Epithelial cell of proximal tubule (primary cell): ENCODE results near the gene ATG4C. TPM values are rescaled to one million over a fixed set of nuclear protein-coding genes. Genes with fewer than 3 reads are reported as not detected.
"Not testable (repeated sequence)": the region's sequence is repeated elsewhere in the genome, so short reads cannot be mapped to it uniquely, and the experiment has no call there.

Experiments used
- DNase-seq: peaks from one replicate; pipeline ENCODE4 v3.0.0-alpha.2; 2011; ENCODE audit warnings: low read depth
- H3K4me3 ChIP-seq: 2 replicates; pipeline ENCODE4 v1.5.1; 2011; ENCODE audit warnings: low read depth, mild to moderate bottlenecking, low read length
- CTCF ChIP-seq: conservative IDR thresholded peaks from 2 replicates; pipeline ENCODE4 v1.5.1; 2012; ENCODE audit warnings: low read depth, mild to moderate bottlenecking, low read length
- total RNA-seq: library from RNA; depleted of rRNA; stranded (reverse); fragments of >200 nt; gene quantifications from 2 replicates; pipeline ENCODE4 v1.2.3, GENCODE V29; 2015

The ATG4C gene
- total RNA-seq, 1 donor from 2014 or later: 7.1 TPM

GRCh38 chr1:62823556-62823955 lies 39.6 kb downstream of the ATG4C start:
- DNase-seq: no peak
- TF ChIP-seq CTCF: no peak

GRCh38 chr1:62826901-62827300 lies 43.0 kb downstream of the ATG4C start:
- no peak for DNase-seq
- no peak overlapping the region for H3K4me3 ChIP-seq
- TF ChIP-seq CTCF: no peak

More at GRCh38 chr1:62823556-62823955, 39.6 kb downstream of the ATG4C start:
- H3K4me3 ChIP-seq: no peak overlapping the region

GRCh38 chr1:62827786-62828185 lies 43.9 kb downstream of the ATG4C start:
- not testable (repeated sequence) for H3K4me3 ChIP-seq, DNase-seq

- DNase-seq: no peak
- TF ChIP-seq CTCF: no peak
- H3K4me3 ChIP-seq: no peak overlapping the region
Measured at GRCh38 chr1:62832276-62832675, 48.3 kb downstream of the ATG4C start.

GRCh38 chr1:62833529-62833928 lies 49.6 kb downstream of the ATG4C start:
- no peak overlapping the region for H3K4me3 ChIP-seq
- no peak for TF ChIP-seq CTCF
- no peak for DNase-seq

GRCh38 chr1:62834400-62834961 lies 50.5 kb downstream of the ATG4C start:
- no peak for TF ChIP-seq CTCF
- no peak overlapping the region for H3K4me3 ChIP-seq
- no peak for DNase-seq

GRCh38 chr1:62836856-62837540 lies 53.1 kb downstream of the ATG4C start:
- no peak overlapping the region for H3K4me3 ChIP-seq
- DNase-seq: no peak
- TF ChIP-seq CTCF: no peak
